ENCODE measurements around the gene ADGRE1.

- TF ChIP-seq CTCF (IDR thresholded peaks at IDR 0.05) (no peak), EZH2 (IDR thresholded peaks at IDR 0.05) (no peak)
Measured at GRCh38 chr19:6916952-6917351, 29.6 kb downstream of the ADGRE1 start.

Data from neural progenitor cell (in vitro differentiated cells).